ENCODE measurements around the gene FOXA1. TPM values are rescaled to one million over a fixed set of nuclear protein-coding genes. Genes with fewer than 3 reads are reported as not detected.

The FOXA1 gene
- total and polyA plus RNA-seq, 2 donors: 0.09 to 0.11 TPM

- H3K4me3 ChIP-seq (ENCODE audit: low read length in 2 of 2): no peak overlapping the region
- H3K27ac ChIP-seq (ENCODE audit: low read depth in 1 of 2, low read length in 1 of 2): no peak overlapping the region
- no peaks in the 10 kb centered on the region for H3K4me1 ChIP-seq (ENCODE audit: control insufficient read depth in 2 of 2, insufficient read depth in 2 of 2, low read length in 2 of 2)
- no peaks in the 10 kb centered on the region for H3K9me3 ChIP-seq (ENCODE audit: control insufficient read depth in 2 of 2, insufficient read depth in 1 of 2, low read length in 1 of 2)
- no peaks in the 10 kb centered on the region for H3K36me3 ChIP-seq (ENCODE audit: control insufficient read depth in 2 of 2, insufficient read depth in 2 of 2, low read length in 1 of 2)
- 85% methylated on average over 3 of the region's 3 CpGs for WGBS
- DNase-seq (ENCODE audit: low read depth in 6 of 9, low spot score in 9 of 9): no peak
- H3K27me3 ChIP-seq (ENCODE audit: control insufficient read depth in 2 of 2, insufficient read depth in 1 of 2, low read length in 1 of 2): peaks cover 0 to 25% of the 10 kb centered on the region in 2 donors
Measured at GRCh38 chr14:37608649-37609048, 13.6 kb upstream of the FOXA1 start.

DNA sequence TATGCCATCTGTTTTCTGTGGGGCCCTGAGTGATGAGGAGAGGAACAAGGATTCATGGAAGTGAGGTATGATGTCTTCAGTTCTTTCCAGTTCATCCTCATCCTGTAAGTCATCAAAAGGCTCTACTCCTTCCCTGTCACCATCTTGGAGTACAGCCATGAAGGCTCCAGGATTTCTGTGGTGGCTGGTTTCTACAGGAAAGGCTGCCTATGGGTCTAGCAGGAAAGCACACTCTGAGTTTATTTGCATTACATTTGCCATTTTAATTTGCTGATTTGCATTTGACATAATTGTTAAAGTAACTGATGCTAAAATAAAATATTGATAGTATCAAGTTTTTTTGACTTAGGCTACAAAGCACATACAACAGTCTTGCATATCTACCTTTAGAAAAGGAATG, 11.6 kb upstream of the FOXA1 start:
- H3K9me3 ChIP-seq (ENCODE audit: control insufficient read depth in 2 of 2, insufficient read depth in 1 of 2, low read length in 1 of 2): no peaks in the 10 kb centered on the region
- no peak for DNase-seq (ENCODE audit: low read depth in 6 of 9, low spot score in 9 of 9)
- no peaks in the 10 kb centered on the region for H3K36me3 ChIP-seq (ENCODE audit: control insufficient read depth in 2 of 2, insufficient read depth in 2 of 2, low read length in 1 of 2)
- H3K27ac ChIP-seq (ENCODE audit: low read depth in 1 of 2, low read length in 1 of 2): no peak overlapping the region
- no peaks in the 10 kb centered on the region for H3K4me1 ChIP-seq (ENCODE audit: control insufficient read depth in 2 of 2, insufficient read depth in 2 of 2, low read length in 2 of 2)
- H3K4me3 ChIP-seq (ENCODE audit: low read length in 2 of 2): no peak overlapping the region
- H3K27me3 ChIP-seq (ENCODE audit: control insufficient read depth in 2 of 2, insufficient read depth in 1 of 2, low read length in 1 of 2): peaks cover 5 to 44% of the 10 kb centered on the region in 2 donors

DNA sequence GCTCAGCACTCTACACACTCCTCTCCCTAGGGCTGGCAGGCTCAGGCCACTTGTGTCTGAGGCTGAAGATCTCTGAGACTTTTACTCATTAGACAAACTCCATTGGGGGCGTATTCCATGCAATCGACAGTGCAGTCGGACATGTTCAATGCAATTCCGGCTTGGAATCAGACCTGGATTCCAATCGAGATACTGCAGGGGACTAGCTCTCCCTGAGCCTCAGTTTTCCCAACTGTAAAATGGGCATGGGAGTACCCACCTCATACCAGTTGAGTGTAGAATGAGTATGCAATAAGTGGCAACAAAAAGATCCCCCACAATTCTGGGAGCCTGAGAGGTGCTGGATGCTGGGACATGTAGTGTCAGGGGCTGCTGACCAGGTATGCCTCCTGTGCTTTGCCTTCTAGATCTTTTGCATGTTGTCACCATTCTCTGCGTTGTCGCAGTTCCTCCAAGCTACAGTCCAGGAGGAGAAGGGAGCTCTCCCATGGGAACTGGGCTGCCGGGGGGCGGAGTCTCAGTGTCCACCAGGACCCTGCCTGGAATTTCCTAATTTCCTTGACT, 8.7 kb upstream of the FOXA1 start:
- no peaks in the 10 kb centered on the region for H3K4me1 ChIP-seq (ENCODE audit: control insufficient read depth in 2 of 2, insufficient read depth in 2 of 2, low read length in 2 of 2)
- no peak overlapping the region for H3K27ac ChIP-seq (ENCODE audit: low read depth in 1 of 2, low read length in 1 of 2)
- peaks cover 0 to 2% of the 10 kb centered on the region in 2 donors for H3K9me3 ChIP-seq (ENCODE audit: control insufficient read depth in 2 of 2, insufficient read depth in 1 of 2, low read length in 1 of 2)
- H3K27me3 ChIP-seq (ENCODE audit: control insufficient read depth in 2 of 2, insufficient read depth in 1 of 2, low read length in 1 of 2): peaks cover 33 to 58% of the 10 kb centered on the region in 2 donors
- no peak for DNase-seq (ENCODE audit: low read depth in 6 of 9, low spot score in 9 of 9)
- H3K36me3 ChIP-seq (ENCODE audit: control insufficient read depth in 2 of 2, insufficient read depth in 2 of 2, low read length in 1 of 2): no peaks in the 10 kb centered on the region
- WGBS: 84% methylated on average over 9 of the region's 9 CpGs
- H3K4me3 ChIP-seq (ENCODE audit: low read length in 2 of 2): no peak overlapping the region

- Histone ChIP-seq H3K4me1 (ENCODE audit: control insufficient read depth in 2 of 2, insufficient read depth in 2 of 2, low read length in 2 of 2) (no peaks in the 10 kb centered on the region), H3K27ac (ENCODE audit: low read depth in 1 of 2, low read length in 1 of 2) (no peak overlapping the region), H3K9me3 (ENCODE audit: control insufficient read depth in 2 of 2, insufficient read depth in 1 of 2, low read length in 1 of 2) (peaks cover 0 to 4% of the 10 kb centered on the region in 2 donors), H3K4me3 (ENCODE audit: low read length in 2 of 2) (no peak overlapping the region), H3K27me3 (ENCODE audit: control insufficient read depth in 2 of 2, insufficient read depth in 1 of 2, low read length in 1 of 2) (peaks cover 41 to 67% of the 10 kb centered on the region in 2 donors), H3K36me3 (ENCODE audit: control insufficient read depth in 2 of 2, insufficient read depth in 2 of 2, low read length in 1 of 2) (no peaks in the 10 kb centered on the region)
- 24% methylated on average over 24 of the region's 24 CpGs for WGBS
- DNase-seq (ENCODE audit: low read depth in 6 of 9, low spot score in 9 of 9): no peak
Measured at GRCh38 chr14:37602605-37603453, 7.8 kb upstream of the FOXA1 start.

- Histone ChIP-seq H3K4me1 (ENCODE audit: control insufficient read depth in 2 of 2, insufficient read depth in 2 of 2, low read length in 2 of 2) (no peaks in the 10 kb centered on the region), H3K27ac (ENCODE audit: low read depth in 1 of 2, low read length in 1 of 2) (no peak overlapping the region), H3K36me3 (ENCODE audit: control insufficient read depth in 2 of 2, insufficient read depth in 2 of 2, low read length in 1 of 2) (no peaks in the 10 kb centered on the region), H3K27me3 (ENCODE audit: control insufficient read depth in 2 of 2, insufficient read depth in 1 of 2, low read length in 1 of 2) (peaks cover 50 to 77% of the 10 kb centered on the region in 2 donors), H3K9me3 (ENCODE audit: control insufficient read depth in 2 of 2, insufficient read depth in 1 of 2, low read length in 1 of 2) (peaks cover 4 to 5% of the 10 kb centered on the region in 2 donors), H3K4me3 (ENCODE audit: low read length in 2 of 2) (no peak overlapping the region)
- WGBS: 17% methylated on average over 22 of the region's 22 CpGs
- DNase-seq (ENCODE audit: low read depth in 6 of 9, low spot score in 9 of 9): no peak
Measured at GRCh38 chr14:37601865-37602264, 6.8 kb upstream of the FOXA1 start.

DNA sequence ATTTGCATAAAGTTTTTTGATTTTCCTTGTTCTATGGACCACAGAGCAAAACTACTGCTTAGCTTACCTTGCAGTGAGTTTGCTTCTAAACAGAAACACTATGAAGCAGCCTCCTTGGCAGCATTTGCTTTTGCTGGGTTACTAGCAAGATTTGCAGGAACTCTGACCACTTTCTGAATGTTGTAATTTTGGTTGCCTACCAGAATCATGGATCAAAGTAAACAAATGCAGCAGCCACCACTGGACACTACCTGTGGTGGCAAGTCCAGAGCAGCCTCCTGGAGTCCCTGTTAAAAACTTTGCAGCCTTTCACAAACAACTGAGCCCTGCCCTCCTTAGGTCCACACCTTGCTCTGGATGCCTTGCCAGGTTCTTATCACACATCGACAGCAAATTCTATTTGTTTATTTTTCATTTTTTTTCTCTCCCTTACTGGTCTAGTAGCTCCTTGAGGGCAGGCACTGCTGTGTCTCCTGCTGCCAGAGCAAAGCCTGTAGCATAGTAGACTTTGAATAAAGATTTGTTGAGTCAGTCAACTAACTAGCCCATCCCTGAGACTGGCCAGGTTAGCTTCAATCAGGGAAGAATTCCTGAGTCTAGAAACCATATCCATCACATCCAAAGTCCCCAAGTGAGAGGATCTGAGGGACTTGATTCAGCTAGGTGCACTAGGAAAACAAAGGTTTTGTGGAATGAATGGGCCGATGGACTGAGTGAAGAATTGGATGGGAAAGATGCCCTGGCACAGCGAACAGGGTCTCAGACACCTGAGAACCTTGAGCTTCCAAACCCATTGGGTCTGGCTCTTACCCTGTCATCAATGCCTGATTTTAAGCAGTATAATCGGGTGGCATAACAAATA, 6.1 kb upstream of the FOXA1 start:
- no peak overlapping the region for H3K4me3 ChIP-seq (ENCODE audit: low read length in 2 of 2)
- H3K9me3 ChIP-seq (ENCODE audit: control insufficient read depth in 2 of 2, insufficient read depth in 1 of 2, low read length in 1 of 2): peaks cover 5 to 7% of the 10 kb centered on the region in 2 donors
- DNase-seq (ENCODE audit: low read depth in 6 of 9, low spot score in 9 of 9): no peak
- H3K27me3 ChIP-seq (ENCODE audit: control insufficient read depth in 2 of 2, insufficient read depth in 1 of 2, low read length in 1 of 2): peaks cover 55 to 84% of the 10 kb centered on the region in 2 donors
- 39% methylated on average over 4 of the region's 4 CpGs for WGBS
- no peaks in the 10 kb centered on the region for H3K4me1 ChIP-seq (ENCODE audit: control insufficient read depth in 2 of 2, insufficient read depth in 2 of 2, low read length in 2 of 2)
- H3K36me3 ChIP-seq (ENCODE audit: control insufficient read depth in 2 of 2, insufficient read depth in 2 of 2, low read length in 1 of 2): no peaks in the 10 kb centered on the region
- no peak overlapping the region for H3K27ac ChIP-seq (ENCODE audit: low read depth in 1 of 2, low read length in 1 of 2)

GRCh38 chr14:37599507-37600368, 4.7 kb upstream of the FOXA1 start:
- Histone ChIP-seq H3K9me3 (ENCODE audit: control insufficient read depth in 2 of 2, insufficient read depth in 1 of 2, low read length in 1 of 2) (peaks cover 7 to 8% of the 10 kb centered on the region in 2 donors), H3K4me3 (ENCODE audit: low read length in 2 of 2) (no peak overlapping the region), H3K27me3 (ENCODE audit: control insufficient read depth in 2 of 2, insufficient read depth in 1 of 2, low read length in 1 of 2) (peaks cover 68 to 97% of the 10 kb centered on the region in 2 donors), H3K27ac (ENCODE audit: low read depth in 1 of 2, low read length in 1 of 2) (no peak overlapping the region), H3K36me3 (ENCODE audit: control insufficient read depth in 2 of 2, insufficient read depth in 2 of 2, low read length in 1 of 2) (no peaks in the 10 kb centered on the region), H3K4me1 (ENCODE audit: control insufficient read depth in 2 of 2, insufficient read depth in 2 of 2, low read length in 2 of 2) (no peaks in the 10 kb centered on the region)
- 3% methylated on average over 57 of the region's 57 CpGs for WGBS
- no peak for DNase-seq (ENCODE audit: low read depth in 6 of 9, low spot score in 9 of 9)

GRCh38 chr14:37598747-37599506, 3.9 kb upstream of the FOXA1 start:
- Histone ChIP-seq H3K4me1 (ENCODE audit: control insufficient read depth in 2 of 2, insufficient read depth in 2 of 2, low read length in 2 of 2) (no peaks in the 10 kb centered on the region), H3K4me3 (ENCODE audit: low read length in 2 of 2) (no peak overlapping the region), H3K9me3 (ENCODE audit: control insufficient read depth in 2 of 2, insufficient read depth in 1 of 2, low read length in 1 of 2) (peaks cover 7 to 8% of the 10 kb centered on the region in 2 donors), H3K36me3 (ENCODE audit: control insufficient read depth in 2 of 2, insufficient read depth in 2 of 2, low read length in 1 of 2) (no peaks in the 10 kb centered on the region), H3K27me3 (ENCODE audit: control insufficient read depth in 2 of 2, insufficient read depth in 1 of 2, low read length in 1 of 2) (peaks cover 76 to 99% of the 10 kb centered on the region in 2 donors), H3K27ac (ENCODE audit: low read depth in 1 of 2, low read length in 1 of 2) (no peak overlapping the region)
- WGBS: 9% methylated on average over 36 of the region's 36 CpGs
- no peak for DNase-seq (ENCODE audit: low read depth in 6 of 9, low spot score in 9 of 9)

Measured in thymus (tissue), 11 donors.